ENCODE results near the gene RABAC1. TPM values are rescaled to one million over a fixed set of nuclear protein-coding genes. Genes with fewer than 3 reads are reported as not detected.

Gene RABAC1
- total and polyA plus RNA-seq, 4 experiments from 2014 or later, result 97.4 to 256 (median 149) TPM

- peak overlapping the region in 4 of 7 donors; percentile 10 to 78 (median 66) for H3K27ac Mint-ChIP-seq
- Histone ChIP-seq H3K4me1 (ENCODE audit: insufficient read depth, low read length) (peaks cover 38% of the 10 kb centered on the region), H3K36me3 (ENCODE audit: insufficient read depth, low read length) (peaks cover 49% of the 10 kb centered on the region), H3K4me3 (ENCODE audit: low read length in 2 of 2) (no peak overlapping the region), H3K27me3 (ENCODE audit: insufficient read depth, low read length) (no peaks in the 10 kb centered on the region), H3K9me3 (ENCODE audit: control insufficient read depth in 1 of 2, low read length in 2 of 2) (no peaks in the 10 kb centered on the region), H3K27ac (ENCODE audit: low read depth, low read length) (no peak overlapping the region)
- DNase-seq, result no peak
- peak overlapping the region in 1 of 8 donors; percentile 28 for H3K4me3 Mint-ChIP-seq
- ChIA-PET POLR2A (ENCODE audit: partially characterized antibody) (interaction anchor here (1.0 to 19.1 kb wide), 9 partner anchors 11 to 47 kb away, joined by 3 to 349 read pairs (median 8); partner anchors contain the start of genes ARHGEF1 and RPS19), CTCF (ENCODE audit: partially characterized antibody) (no interaction called here)
- peaks cover 34 to 48% of the 10 kb centered on the region in 2 donors for H3K36me3 Mint-ChIP-seq
- intact Hi-C loops (cut with micrococcal nuclease), result no loop called here
- peaks cover 0 to 5% of the 10 kb centered on the region in 2 donors for H3K27me3 Mint-ChIP-seq
- H3K4me1 Mint-ChIP-seq, result peaks cover 33 to 49% (median 42%) of the 10 kb centered on the region in 4 donors
- H3K9me3 Mint-ChIP-seq, result peaks cover 0 to 2% (median 0%) of the 10 kb centered on the region in 8 donors
These were observed 52.0 kb downstream of the RABAC1 start for GRCh38 chr19:41906916-41907680.

Other genes with a start within 250 kb of the RABAC1 start
- not detected for gene CEACAM6, start 203.8 kb downstream of the RABAC1 start, total RNA-seq
- not detected for gene CEACAM6, start 203.8 kb downstream of the RABAC1 start, polyA plus RNA-seq
- not detected for gene CEACAM3, start 162.7 kb downstream of the RABAC1 start, total RNA-seq
- not detected for gene CEACAM3, start 162.7 kb downstream of the RABAC1 start, polyA plus RNA-seq
- not detected for gene LYPD4, start 114.6 kb downstream of the RABAC1 start, total RNA-seq
- not detected for gene LYPD4, start 114.6 kb downstream of the RABAC1 start, polyA plus RNA-seq
- gene DMRTC2, start 114.3 kb downstream of the RABAC1 start, total RNA-seq, result not detected
- not detected for gene DMRTC2, start 114.3 kb downstream of the RABAC1 start, polyA plus RNA-seq
- gene RPS19, start 99.1 kb downstream of the RABAC1 start, total RNA-seq, result 1,000 to 10,000 TPM; 3,807 to 4,015 TPM
- 1,000 to 10,000 TPM; 4,853 to 7,200 TPM for gene RPS19, start 99.1 kb downstream of the RABAC1 start, polyA plus RNA-seq
- 1 to 10 TPM in 1 of 2 experiments, under 1 TPM in 1; 0.93 to 1.3 TPM for gene CD79A, start 82.0 kb downstream of the RABAC1 start, total RNA-seq
- 10 to 100 TPM in 1 of 2 donors, 1 to 10 TPM in 1; 5.1 to 29.7 TPM for gene CD79A, start 82.0 kb downstream of the RABAC1 start, polyA plus RNA-seq
- gene ARHGEF1, start 76.1 kb downstream of the RABAC1 start, total RNA-seq, result 100 to 1,000 TPM; 956 to 992 TPM
- gene ARHGEF1, start 76.1 kb downstream of the RABAC1 start, polyA plus RNA-seq, result 100 to 1,000 TPM; 140 to 325 TPM
- gene ERFL, start 30.9 kb downstream of the RABAC1 start, total RNA-seq, result 1 to 10 TPM; 6.6 to 9.2 TPM
- under 1 TPM in 1 of 2 donors, not detected in 1; 0.11 TPM for gene ERFL, start 30.9 kb downstream of the RABAC1 start, polyA plus RNA-seq
- gene ATP1A3, start 34.9 kb upstream of the RABAC1 start, total RNA-seq, result 1 to 10 TPM; 2.7 to 3.5 TPM
- gene ATP1A3, start 34.9 kb upstream of the RABAC1 start, polyA plus RNA-seq, result under 1 TPM; 0.89 to 0.95 TPM
- gene GRIK5, start 110.9 kb upstream of the RABAC1 start, total RNA-seq, result under 1 TPM; 0.12 to 0.17 TPM
- gene GRIK5, start 110.9 kb upstream of the RABAC1 start, polyA plus RNA-seq, result not detected
- 10 to 100 TPM; 25.1 to 26.0 TPM for gene ZNF574, start 116.8 kb upstream of the RABAC1 start, total RNA-seq
- gene ZNF574, start 116.8 kb upstream of the RABAC1 start, polyA plus RNA-seq, result 10 to 100 TPM; 14.8 to 24.6 TPM
- gene POU2F2, start 173.1 kb upstream of the RABAC1 start, total RNA-seq, result 10 to 100 TPM; 68.5 to 69.3 TPM
- gene POU2F2, start 173.1 kb upstream of the RABAC1 start, polyA plus RNA-seq, result 10 to 100 TPM in 1 of 2 donors, 1 to 10 TPM in 1; 3.1 to 22.7 TPM

Data from CD4-positive, alpha-beta memory T cell (primary cell).